Brain microvascular endothelial cell (primary cell): ENCODE data around the gene CLMN.

Source experiments
- DNase-seq: peaks from one replicate; pipeline ENCODE4 v3.0.0-alpha.2; 2020
- H3K27ac ChIP-seq: fragments of 250-450 bp; sonication (Bioruptor Pico); 2 replicates; pipeline ENCODE4 v1.5.1; 2020; ENCODE audit warnings: mild to moderate bottlenecking, moderate library complexity
- H3K27me3 ChIP-seq: fragments of 250-450 bp; sonication (Bioruptor Pico); replicated peaks from 2 replicates; pipeline ENCODE4 v1.5.1; 2020; ENCODE audit warnings: mild to moderate bottlenecking
- H3K36me3 ChIP-seq: fragments of 250-450 bp; sonication (Bioruptor Pico); replicated peaks from 2 replicates; pipeline ENCODE4 v1.5.1; 2020; ENCODE audit warnings: mild to moderate bottlenecking
- H3K4me3 ChIP-seq: 2 replicates; pipeline ENCODE4 v1.5.1; 2011; ENCODE audit warnings: low read depth, mild to moderate bottlenecking, control low read depth, low read length, moderate library complexity
- in situ Hi-C: cut with HindIII; loops from 2 replicates; pipeline ENCODE4 v1.10.0; 2017; ENCODE audit warnings: low sequenced_read_pairs, low pct_ligation_motif_present
- TF ChIP-seq, protein P1 (sequence below): IDR thresholded peaks from 2 replicates; pipeline ENCODE4 v1.5.1; 2011; ENCODE audit warnings: low read depth, mild to moderate bottlenecking, moderate library complexity, low read length, control low read depth, inconsistent platforms; ENCODE audit errors: missing control alignments

CLMN gene

DNA sequence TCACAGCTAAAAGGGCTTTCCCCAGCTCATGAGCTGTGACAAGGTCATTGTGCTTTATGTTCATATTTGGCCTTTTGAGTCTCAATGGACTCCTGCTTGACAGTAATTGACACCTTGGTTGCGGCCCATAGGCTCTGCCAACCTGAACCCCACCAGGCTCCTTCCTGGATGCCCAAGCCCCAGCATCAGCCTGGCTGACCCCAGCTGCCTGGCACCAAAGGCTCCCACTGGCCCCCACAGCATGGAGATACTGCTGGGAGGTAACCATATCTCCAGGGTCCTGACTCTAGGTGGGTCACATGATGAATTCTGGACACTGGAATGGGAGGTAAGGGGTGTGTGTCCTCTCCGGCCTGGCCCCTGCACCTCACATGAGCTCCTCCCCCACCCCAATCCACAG lies 50.2 kb downstream of the CLMN start:
- DNase-seq = no peak
- Histone ChIP-seq H3K27me3 (no peaks in the 10 kb centered on the region), H3K4me3 (no peak overlapping the region), H3K36me3 (no peaks in the 10 kb centered on the region), H3K27ac (no peak overlapping the region)
- in situ Hi-C loops = no loop called here
- TF ChIP-seq, protein P1, sequence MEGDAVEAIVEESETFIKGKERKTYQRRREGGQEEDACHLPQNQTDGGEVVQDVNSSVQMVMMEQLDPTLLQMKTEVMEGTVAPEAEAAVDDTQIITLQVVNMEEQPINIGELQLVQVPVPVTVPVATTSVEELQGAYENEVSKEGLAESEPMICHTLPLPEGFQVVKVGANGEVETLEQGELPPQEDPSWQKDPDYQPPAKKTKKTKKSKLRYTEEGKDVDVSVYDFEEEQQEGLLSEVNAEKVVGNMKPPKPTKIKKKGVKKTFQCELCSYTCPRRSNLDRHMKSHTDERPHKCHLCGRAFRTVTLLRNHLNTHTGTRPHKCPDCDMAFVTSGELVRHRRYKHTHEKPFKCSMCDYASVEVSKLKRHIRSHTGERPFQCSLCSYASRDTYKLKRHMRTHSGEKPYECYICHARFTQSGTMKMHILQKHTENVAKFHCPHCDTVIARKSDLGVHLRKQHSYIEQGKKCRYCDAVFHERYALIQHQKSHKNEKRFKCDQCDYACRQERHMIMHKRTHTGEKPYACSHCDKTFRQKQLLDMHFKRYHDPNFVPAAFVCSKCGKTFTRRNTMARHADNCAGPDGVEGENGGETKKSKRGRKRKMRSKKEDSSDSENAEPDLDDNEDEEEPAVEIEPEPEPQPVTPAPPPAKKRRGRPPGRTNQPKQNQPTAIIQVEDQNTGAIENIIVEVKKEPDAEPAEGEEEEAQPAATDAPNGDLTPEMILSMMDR = no peak

DNA sequence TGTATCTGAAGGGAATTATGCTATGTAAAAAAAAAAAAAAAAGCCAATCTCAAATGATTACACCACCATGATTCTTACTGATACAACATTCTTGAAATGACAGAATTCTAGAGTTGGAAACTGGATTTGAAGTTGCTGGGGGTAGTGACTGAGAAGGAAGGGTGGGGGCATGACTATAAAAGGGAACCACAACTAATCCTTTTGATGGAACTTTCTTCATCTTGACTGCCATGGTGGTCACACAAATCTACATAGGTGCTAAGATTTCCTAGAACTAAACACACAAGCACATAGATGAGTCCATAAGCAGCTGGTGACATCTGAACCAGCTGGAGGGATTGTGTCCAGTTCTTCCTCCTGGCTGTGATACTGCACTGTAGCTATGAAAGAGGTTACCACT lies 51.4 kb downstream of the CLMN start:
- TF ChIP-seq, protein P1 = no peak
- H3K27me3 ChIP-seq = no peaks in the 10 kb centered on the region
- H3K27ac ChIP-seq = no peak overlapping the region
- H3K36me3 ChIP-seq = no peaks in the 10 kb centered on the region
- H3K4me3 ChIP-seq = no peak overlapping the region
- DNase-seq = no peak
- in situ Hi-C loops = no loop called here

DNA sequence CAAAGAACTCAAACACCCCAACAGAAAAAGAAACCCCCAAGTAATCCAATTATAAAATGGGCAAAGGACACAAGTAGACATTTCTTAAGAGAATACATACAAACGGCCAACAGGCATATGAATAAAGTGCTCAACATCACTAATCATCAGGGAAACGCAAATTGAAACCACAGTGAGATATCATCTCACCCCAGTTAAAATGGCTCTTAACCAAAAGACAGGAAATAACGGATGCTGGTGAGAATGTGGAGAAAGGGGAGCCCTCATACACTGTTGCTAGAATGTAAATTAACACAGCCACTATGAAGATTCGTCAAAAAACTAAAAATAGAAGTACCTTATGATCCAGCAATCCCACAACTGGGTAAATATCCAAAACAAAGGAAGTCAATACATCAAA lies 52.4 kb downstream of the CLMN start:
- TF ChIP-seq, protein P1 = no peak
- no peak for DNase-seq

DNA sequence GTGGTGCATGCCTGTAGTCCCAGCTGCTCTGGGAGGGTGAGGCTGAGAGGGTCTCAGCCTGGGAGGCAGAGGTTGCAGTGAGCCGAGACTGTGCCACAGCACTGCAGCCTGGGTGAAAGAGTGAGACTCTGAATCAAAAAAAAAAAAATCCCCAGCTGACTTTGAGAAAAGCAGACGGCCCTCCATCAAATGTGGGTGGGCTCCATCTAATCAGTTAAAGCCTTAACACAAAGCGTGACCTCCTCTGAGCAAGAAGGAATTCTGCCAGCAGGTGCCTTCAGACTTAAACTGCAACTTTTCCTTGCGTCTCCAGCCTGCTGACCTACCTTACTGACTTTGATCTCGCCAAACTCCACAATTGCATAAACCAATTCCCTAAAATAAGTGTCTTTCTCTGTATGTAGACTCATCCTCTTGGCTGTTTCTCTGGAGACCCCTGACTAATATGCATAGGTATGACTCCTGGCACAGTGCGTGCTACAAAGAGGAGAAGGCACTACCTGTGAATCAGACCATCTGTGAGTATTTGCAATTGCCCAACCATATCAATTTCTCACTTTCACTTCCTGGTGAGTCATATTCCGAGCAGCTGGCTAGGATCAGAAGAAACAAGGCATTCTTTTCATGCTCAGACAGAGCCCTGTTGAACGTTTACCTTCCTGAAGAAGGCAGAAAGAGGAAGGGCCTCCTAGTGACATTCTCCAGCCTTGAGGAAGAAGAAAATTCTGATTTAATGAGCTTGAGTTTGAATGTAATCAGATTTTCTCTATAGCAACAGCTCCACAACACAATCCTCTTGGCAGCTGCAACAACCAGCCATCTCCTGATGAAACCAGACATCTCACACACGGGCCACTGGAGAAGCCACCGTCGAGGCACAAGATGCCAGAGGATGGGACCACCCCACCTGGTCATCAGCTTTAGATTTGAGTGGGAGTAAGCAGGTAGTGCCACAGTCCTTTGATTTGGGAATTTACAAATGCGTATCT lies 54.3 kb downstream of the CLMN start:
- Histone ChIP-seq H3K4me3 (no peak overlapping the region), H3K27ac (peak overlapping the region; percentile 91), H3K36me3 (no peaks in the 10 kb centered on the region), H3K27me3 (no peaks in the 10 kb centered on the region)
- peak; percentile 96 for DNase-seq
- TF ChIP-seq, protein P1 = peak; percentile 3
- in situ Hi-C loops = no loop called here

More for the DNA sequence above, 52.4 kb downstream of the CLMN start:
- H3K27me3 ChIP-seq = no peaks in the 10 kb centered on the region
- H3K36me3 ChIP-seq = no peaks in the 10 kb centered on the region
- no peak overlapping the region for H3K27ac ChIP-seq
- H3K4me3 ChIP-seq = no peak overlapping the region
- in situ Hi-C loops = no loop called here

DNA sequence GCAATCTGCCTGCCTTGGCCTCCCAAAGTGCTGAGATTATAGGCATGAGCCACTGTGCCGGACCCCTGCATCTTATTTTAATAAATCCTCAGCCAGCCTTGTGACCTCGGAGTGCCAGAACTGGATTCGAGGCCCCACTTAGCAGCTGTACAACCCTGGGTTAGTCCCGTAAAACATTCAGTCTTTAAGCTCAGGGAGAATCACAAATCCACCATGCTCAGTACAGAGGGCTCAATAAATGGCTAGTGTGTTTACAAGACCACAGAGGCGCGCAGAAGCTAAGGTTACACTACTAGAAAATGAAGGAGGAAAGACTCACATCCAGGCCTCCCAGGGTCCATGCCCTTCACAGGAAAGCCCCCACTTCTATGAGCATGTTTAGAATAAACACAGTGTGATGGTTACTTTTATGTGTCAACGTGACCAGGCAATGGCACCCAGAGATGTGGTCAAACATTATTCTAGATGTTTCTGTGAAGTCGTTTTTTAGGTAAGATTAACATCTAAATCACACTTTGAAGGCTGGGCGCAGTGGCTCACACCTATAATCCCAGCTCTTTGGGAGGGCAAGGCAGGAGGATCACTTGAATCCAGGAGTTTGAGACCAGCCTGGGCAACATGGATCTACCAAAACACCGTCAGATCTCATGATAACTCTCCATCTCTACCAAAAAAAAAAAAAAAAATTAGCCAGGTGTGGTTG lies 55.3 kb downstream of the CLMN start:
- Histone ChIP-seq H3K27me3 (no peaks in the 10 kb centered on the region), H3K27ac (no peak overlapping the region), H3K4me3 (no peak overlapping the region), H3K36me3 (no peaks in the 10 kb centered on the region)
- TF ChIP-seq, protein P1 = no peak
- in situ Hi-C loops = no loop called here
- DNase-seq = no peak
